ENCODE data around the gene PDE10A.

DNA sequence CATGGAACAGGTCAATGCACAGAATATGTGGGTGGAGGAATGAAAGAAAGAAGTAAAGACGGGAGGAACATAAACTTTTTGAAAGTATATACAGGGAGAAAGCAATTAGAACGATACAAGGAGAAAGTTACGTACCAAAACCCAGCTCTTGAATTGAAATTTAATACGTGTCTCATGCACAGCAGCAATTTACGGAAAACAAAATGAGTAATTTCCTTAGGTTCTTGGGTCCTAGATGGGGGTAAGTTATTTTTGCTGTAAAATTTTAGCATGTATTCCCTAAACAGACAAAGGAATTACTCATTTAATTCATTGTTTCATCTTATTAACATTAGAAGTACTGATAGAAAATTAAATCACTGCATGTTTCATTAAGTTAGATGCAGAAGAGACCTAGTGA, 75.8 kb downstream of the PDE10A start:
- TF ChIP-seq CTCF (IDR thresholded peaks at IDR 0.05) = no peak
- no peak for TF ChIP-seq POLR2A (IDR thresholded peaks at IDR 0.05)

Measured in tibial nerve (tissue), 3 donors.